ENCODE measurements around the gene PRKN. TPM values are rescaled to one million over a fixed set of nuclear protein-coding genes. Genes with fewer than 3 reads are reported as not detected.

Gene PRKN
- total RNA-seq, 1 experiment from 2014 or later: 2.0 TPM

GRCh38 chr6:162750776-162751175 is 23.2 kb upstream of the PRKN start:
- no peaks in the 10 kb centered on the region for H3K23me2 ChIP-seq (ENCODE audit: insufficient read length, low read depth, low read length, poor library complexity, severe bottlenecking)
- Mint-ChIP-seq H3K27ac (no peak overlapping the region), H3K36me3 (ENCODE audit: insufficient read depth in 1 of 3, low read depth in 3 of 3) (no peaks in the 10 kb centered on the region; a peak in 1 of 7 replicates), H3K4me1 (peaks cover 6% of the 10 kb centered on the region in 2 experiments), H3K27me3 (ENCODE audit: low read depth) (no peaks in the 10 kb centered on the region), H3K4me3 (no peak overlapping the region), H3K9me3 (no peaks in the 10 kb centered on the region)
- H4K5ac ChIP-seq (ENCODE audit: insufficient read length, low read depth, low read length): no peak overlapping the region
- H2BK12ac ChIP-seq (ENCODE audit: insufficient read length, low read depth, low read length): no peak overlapping the region
- H3K23ac ChIP-seq (ENCODE audit: insufficient read length, low read depth, low read length): no peak overlapping the region
- no peak overlapping the region for H3K9ac ChIP-seq (ENCODE audit: extremely low read depth, insufficient read length, low read length)
- H2BK20ac ChIP-seq (ENCODE audit: low read depth, low read length, poor library complexity, severe bottlenecking): no peak overlapping the region
- H3T11ph ChIP-seq (ENCODE audit: low read length): no peak overlapping the region
- no peaks in the 10 kb centered on the region for H3K27me3 ChIP-seq (ENCODE audit: insufficient read depth, low read length)
- H3K4me2 ChIP-seq (ENCODE audit: insufficient read depth, insufficient read length, low read length): no peak overlapping the region
- H2BK5ac ChIP-seq (ENCODE audit: insufficient read length, low read length): no peak overlapping the region
- no peaks in the 10 kb centered on the region for H3K4me1 ChIP-seq (ENCODE audit: insufficient read depth, low read length)
- no peak overlapping the region for H3K56ac ChIP-seq (ENCODE audit: insufficient read length, low read depth, low read length)
- no peak overlapping the region for H3K18ac ChIP-seq (ENCODE audit: insufficient read length, low read depth, low read length)
- no CpG with 5 or more reads among the region's 3 CpGs for WGBS (ENCODE audit: extremely low coverage, insufficient read length, low lambda C conversion rate)
- H3K27ac ChIP-seq (ENCODE audit: insufficient read length, low read depth, low read length): no peak overlapping the region
- no peak overlapping the region for H2AK5ac ChIP-seq (ENCODE audit: insufficient read length, low read length)
- DNase-seq: no peak
- no peak overlapping the region for H2BK120ac ChIP-seq (ENCODE audit: low read depth, low read length, poor library complexity, severe bottlenecking)
- no peaks in the 10 kb centered on the region for H3K79me2 ChIP-seq (ENCODE audit: insufficient read depth, low read length)
- TF ChIP-seq CTCF (conservative IDR thresholded peaks at IDR 0.05): no peak
- H3K14ac ChIP-seq (ENCODE audit: insufficient read depth, low read length): no peak overlapping the region
- no peak overlapping the region for H2AFZ ChIP-seq (ENCODE audit: low read length)
- H2BK15ac ChIP-seq (ENCODE audit: low read depth, low read length): no peak overlapping the region
- H4K20me1 ChIP-seq (ENCODE audit: control insufficient read depth, insufficient read depth, insufficient read length): no peaks in the 10 kb centered on the region
- H4K91ac ChIP-seq (ENCODE audit: insufficient read length, low read depth, low read length): no peak overlapping the region
- H4K8ac ChIP-seq (replicated peaks; ENCODE audit: insufficient read length, low read depth, low read length): no peak overlapping the region
- no peak overlapping the region for H3K4ac ChIP-seq (ENCODE audit: low read depth, low read length)
- no peaks in the 10 kb centered on the region for H3K79me1 ChIP-seq (ENCODE audit: insufficient read depth, low read depth, low read length, poor library complexity, severe bottlenecking)
- no peaks in the 10 kb centered on the region for H3K9me3 ChIP-seq (ENCODE audit: control insufficient read depth, low read depth, low read length)
